ENCODE results near the gene SPOP. TPM values are rescaled to one million over a fixed set of nuclear protein-coding genes. Genes with fewer than 3 reads are reported as not detected.

SPOP gene
- total RNA-seq, 4 donors from 2014 or later = 35.9 to 74.7 (median 47.3) TPM

GRCh38 chr17:49691677-49692191 is 13.8 kb upstream of the SPOP start:
- H3K4me3 ChIP-seq (ENCODE audit: low read depth, poor library complexity, severe bottlenecking) = no peak overlapping the region
- intact Hi-C loops (cut with DNase I; ENCODE audit: low total_unique reads) = no loop called here
- 68 to 69% methylated on average over 8 of the region's 8 CpGs for WGBS, 2 donors

GRCh38 chr17:49691086-49691676 is 13.3 kb upstream of the SPOP start:
- H3K4me3 ChIP-seq (ENCODE audit: low read depth, poor library complexity, severe bottlenecking) = no peak overlapping the region
- intact Hi-C loops (cut with DNase I; ENCODE audit: low total_unique reads) = no loop called here
- 58 to 59% methylated on average over 9 of the region's 9 CpGs for WGBS, 2 donors
- no peak for TF ChIP-seq POLR2A (IDR thresholded peaks at IDR 0.05)
- no peak for TF ChIP-seq CTCF (IDR thresholded peaks at IDR 0.05)
- peak in 1 of 2 donors; percentile 59 for DNase-seq (ENCODE audit: low spot score in 2 of 2)

More at GRCh38 chr17:49691677-49692191, 13.8 kb upstream of the SPOP start:
- no peak for TF ChIP-seq POLR2A (IDR thresholded peaks at IDR 0.05)
- TF ChIP-seq CTCF (IDR thresholded peaks at IDR 0.05) = no peak
- DNase-seq (ENCODE audit: low spot score in 2 of 2) = peak in 1 of 2 donors; percentile 3

- peak in 1 of 2 donors; percentile 34 for DNase-seq (ENCODE audit: low spot score in 2 of 2)
- 64 to 68% methylated on average over 2 of the region's 2 CpGs for WGBS, 2 donors
- TF ChIP-seq POLR2A (IDR thresholded peaks at IDR 0.05) (no peak), CTCF (IDR thresholded peaks at IDR 0.05) (no peak)
- no peak overlapping the region for H3K4me3 ChIP-seq (ENCODE audit: low read depth, poor library complexity, severe bottlenecking)
- intact Hi-C loops (cut with DNase I; ENCODE audit: low total_unique reads) = no loop called here
Observed at GRCh38 chr17:49690256-49690655, 12.4 kb upstream of the SPOP start.

GRCh38 chr17:49688848-49689247 is 11.0 kb upstream of the SPOP start:
- intact Hi-C loops (cut with DNase I; ENCODE audit: low total_unique reads) = no loop called here
- TF ChIP-seq POLR2A (IDR thresholded peaks at IDR 0.05) (no peak), CTCF (IDR thresholded peaks at IDR 0.05) (no peak)
- 87% methylated on average over 4 of the region's 4 CpGs for WGBS, 2 donors
- DNase-seq (ENCODE audit: low spot score in 2 of 2) = peak in 1 of 2 donors; percentile 25
- no peak overlapping the region for H3K4me3 ChIP-seq (ENCODE audit: low read depth, poor library complexity, severe bottlenecking)

- TF ChIP-seq CTCF (IDR thresholded peaks at IDR 0.05) (no peak), POLR2A (IDR thresholded peaks at IDR 0.05) (no peak)
- intact Hi-C loops (cut with DNase I; ENCODE audit: low total_unique reads) = no loop called here
- no peak overlapping the region for H3K4me3 ChIP-seq (ENCODE audit: low read depth, poor library complexity, severe bottlenecking)
- WGBS, 2 donors = 68 to 77% methylated on average over 10 of the region's 10 CpGs
- peak in 1 of 2 donors; percentile 74 for DNase-seq (ENCODE audit: low spot score in 2 of 2)
Observed at GRCh38 chr17:49687878-49688491, 10.1 kb upstream of the SPOP start.
